ENCODE measurements around the gene AKAP7. TPM values are rescaled to one million over a fixed set of nuclear protein-coding genes. Genes with fewer than 3 reads are reported as not detected.
"Not testable (repeated sequence)": the region's sequence is repeated elsewhere in the genome, so short reads cannot be mapped to it uniquely, and the experiment has no call there.

The AKAP7 gene
- 2.0 and 2.4 TPM in 2 replicates for total RNA-seq

DNA sequence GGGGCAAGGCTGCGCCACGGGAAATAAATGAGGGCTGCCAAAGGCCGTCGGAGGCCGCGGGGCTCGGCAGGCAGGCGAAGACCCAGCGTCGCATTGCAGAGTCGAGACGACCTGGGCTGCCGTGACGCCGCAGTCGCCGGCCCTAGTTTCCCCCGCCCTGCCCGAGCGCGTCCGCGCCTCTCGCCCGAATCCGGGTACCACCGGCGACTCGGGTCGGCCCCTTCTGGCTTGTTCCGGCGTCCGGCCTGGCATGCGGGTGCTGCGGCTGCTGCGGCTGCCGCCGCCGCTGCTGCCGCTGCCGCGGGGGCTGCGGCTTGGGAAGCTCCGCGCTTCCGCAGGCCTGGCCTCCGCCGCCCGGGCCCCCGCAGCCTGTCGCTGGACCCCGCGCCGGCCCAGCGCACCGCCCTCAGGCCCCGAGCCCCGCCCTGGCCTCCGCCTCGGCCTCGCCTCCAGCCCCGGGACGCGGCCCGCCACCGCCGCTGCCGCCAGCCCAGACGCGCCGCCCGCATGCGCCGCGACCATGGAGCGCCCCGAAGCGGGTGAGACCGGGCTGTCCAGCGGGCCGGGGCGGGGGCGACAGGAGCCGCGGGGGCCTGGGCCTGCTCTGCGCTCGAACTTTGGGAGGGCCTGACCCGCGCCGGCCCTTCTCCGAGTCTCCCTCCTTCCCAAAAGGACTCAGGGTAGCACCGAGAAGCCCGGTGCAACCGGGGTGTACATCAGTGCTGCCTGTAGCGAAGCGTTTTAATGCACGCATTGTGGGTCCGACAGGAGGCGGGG, at the start of gene AKAP7:
Gene AKAP7 (plus strand): TSS at position 224 of the 777 bp plus-strand sequence. CDS start 297 bp downstream, at position 521.
- DNase-seq (ENCODE audit: low read depth in 2 of 2): peak; percentile 64 to 75

GRCh38 chr6:131090339-131090738, 44.9 kb upstream of the AKAP7 start:
- DNase-seq (ENCODE audit: low read depth in 2 of 2): not testable (repeated sequence)

- DNase-seq (ENCODE audit: low read depth in 2 of 2): not testable (repeated sequence)
Measured at GRCh38 chr6:131091944-131092343, 43.3 kb upstream of the AKAP7 start.

DNA sequence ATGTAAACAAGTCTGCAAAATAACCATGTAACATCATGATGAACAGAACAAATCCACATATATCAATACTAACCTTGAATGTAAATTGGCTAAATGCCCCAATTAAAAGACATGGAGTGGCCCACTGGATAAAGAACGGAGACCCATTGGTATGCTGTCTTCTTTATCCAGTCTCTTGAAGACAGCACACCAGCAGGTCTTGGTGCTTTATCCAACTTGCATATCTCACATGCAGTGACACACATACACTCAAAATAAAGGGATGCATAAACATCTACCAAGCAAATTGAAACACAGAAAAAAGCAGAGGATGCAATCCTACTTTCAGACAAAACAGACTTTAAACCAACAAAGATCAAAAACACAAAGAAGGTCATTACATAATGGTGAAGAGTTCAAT, 41.9 kb upstream of the AKAP7 start:
- DNase-seq (ENCODE audit: low read depth in 2 of 2): no peak

DNA sequence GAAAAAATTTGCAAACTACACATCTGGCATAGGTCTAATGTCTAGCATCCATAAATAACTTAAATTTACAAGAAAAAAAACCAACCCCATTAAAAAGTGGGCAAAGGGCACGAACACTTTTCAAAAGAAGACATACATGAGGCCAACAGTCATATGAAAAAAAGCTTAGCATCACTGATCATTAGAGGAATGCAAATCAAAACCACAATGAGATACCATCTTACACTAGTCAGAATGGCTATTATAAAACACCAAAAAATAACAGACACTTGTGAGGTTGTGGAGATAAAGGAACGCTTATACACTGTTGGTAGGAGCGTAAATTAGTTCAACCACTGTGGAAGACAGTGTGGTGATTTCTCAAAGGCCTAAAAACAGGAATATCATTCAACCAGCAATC, 38.5 kb upstream of the AKAP7 start:
- no peak for DNase-seq (ENCODE audit: low read depth in 2 of 2)

DNA sequence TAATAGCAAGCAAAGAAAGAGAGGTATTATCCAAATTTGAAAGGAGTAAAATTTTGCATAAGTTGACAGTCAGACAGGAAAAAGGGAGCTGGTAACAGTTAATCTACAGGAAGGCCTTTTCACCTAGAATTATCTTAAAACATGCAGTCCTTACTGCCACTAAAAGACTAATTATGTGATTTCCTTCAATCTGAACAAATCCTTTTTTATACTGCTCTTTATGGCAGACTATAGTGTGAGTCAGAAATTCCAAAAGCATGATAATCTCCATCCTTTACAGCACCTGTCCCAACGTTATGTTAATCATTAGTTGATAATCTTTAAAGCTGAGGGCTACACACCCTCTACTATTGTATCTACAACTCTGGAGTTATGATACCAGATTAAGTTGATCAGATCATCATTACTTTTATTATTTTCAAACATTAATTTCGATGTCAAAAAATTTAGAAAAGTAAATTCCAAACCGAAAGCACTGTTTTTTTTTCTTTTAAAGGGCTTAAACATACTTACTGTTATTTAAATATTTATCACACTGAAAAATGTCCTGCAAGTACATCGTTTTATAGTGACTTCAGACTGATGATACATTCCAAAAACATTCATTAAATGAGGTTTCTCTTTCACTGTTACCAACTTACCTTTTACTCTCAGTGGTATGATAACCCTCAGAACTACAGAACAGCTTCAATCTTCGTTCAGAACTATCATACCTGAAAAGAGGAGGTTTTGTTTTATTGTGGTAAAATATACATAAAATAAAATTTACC, 33.2 kb upstream of the AKAP7 start:
- DNase-seq (ENCODE audit: low read depth in 2 of 2): peak in 1 of 2 donors; percentile 28

GRCh38 chr6:131103296-131103695, 32.0 kb upstream of the AKAP7 start:
- no peak for DNase-seq (ENCODE audit: low read depth in 2 of 2)

DNA sequence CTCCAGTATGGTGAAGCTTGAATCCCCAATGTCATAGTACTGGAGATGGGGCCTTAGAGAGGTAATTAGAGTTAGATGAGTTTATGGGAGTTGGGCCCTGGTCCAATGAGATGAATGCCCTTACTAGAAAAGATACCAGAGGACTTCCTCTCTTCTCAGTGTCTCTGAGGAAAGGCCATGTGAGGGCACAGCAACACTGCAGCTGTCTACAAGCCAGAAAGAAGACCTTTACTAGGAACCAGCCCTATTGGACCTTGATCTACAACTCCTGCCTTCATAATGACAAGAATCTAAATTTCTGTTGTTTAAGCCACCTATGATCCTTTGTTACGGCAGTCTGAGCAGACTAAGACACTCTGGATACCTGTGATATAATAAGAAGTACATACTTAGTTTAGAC, 31.4 kb upstream of the AKAP7 start:
- no peak for DNase-seq (ENCODE audit: low read depth in 2 of 2)

GRCh38 chr6:131107151-131107550, 28.1 kb upstream of the AKAP7 start:
- peak in 1 of 2 donors; percentile 36 for DNase-seq (ENCODE audit: low read depth in 2 of 2)

DNA sequence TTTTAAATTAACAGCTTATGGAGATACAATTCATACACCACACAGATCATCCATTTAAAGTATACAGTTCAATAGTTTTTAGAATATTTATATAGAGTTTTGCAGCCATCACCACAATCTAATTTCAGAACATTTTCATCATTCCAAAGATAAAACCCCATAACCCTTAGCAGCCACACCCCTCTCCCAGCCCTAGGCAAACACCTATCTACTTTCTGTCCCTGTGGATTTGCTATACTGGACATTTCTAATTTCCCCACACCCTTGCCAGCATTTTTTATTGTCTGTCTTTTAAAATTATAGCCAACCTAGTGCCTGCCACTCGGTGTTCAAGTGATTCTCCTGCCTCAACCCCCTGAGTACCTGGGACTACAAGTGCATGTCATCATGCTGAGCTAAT, 23.0 kb upstream of the AKAP7 start:
- DNase-seq (ENCODE audit: low read depth in 2 of 2): no peak

DNA sequence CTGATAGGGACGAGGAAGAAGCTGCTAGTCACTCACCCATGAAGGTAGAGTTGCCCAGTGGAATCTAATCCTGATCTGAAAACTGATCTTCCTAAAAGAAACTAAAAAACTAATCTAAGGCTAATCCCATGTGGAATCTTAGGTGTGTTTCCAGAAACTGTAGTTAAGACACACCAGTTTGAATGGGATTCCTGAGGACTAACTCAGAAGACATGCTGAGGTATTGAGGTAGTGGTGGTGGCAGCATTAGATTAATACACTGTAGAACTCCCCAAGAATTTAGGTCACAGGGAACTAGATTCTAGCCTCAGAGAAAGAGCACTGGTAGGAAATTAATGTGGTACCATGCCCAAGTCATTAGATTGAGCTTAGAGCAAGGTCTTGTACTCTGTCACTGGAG, 19.6 kb upstream of the AKAP7 start:
- no peak for DNase-seq (ENCODE audit: low read depth in 2 of 2)

GRCh38 chr6:131116321-131116720, 18.9 kb upstream of the AKAP7 start:
- DNase-seq (ENCODE audit: low read depth in 2 of 2): no peak

DNA sequence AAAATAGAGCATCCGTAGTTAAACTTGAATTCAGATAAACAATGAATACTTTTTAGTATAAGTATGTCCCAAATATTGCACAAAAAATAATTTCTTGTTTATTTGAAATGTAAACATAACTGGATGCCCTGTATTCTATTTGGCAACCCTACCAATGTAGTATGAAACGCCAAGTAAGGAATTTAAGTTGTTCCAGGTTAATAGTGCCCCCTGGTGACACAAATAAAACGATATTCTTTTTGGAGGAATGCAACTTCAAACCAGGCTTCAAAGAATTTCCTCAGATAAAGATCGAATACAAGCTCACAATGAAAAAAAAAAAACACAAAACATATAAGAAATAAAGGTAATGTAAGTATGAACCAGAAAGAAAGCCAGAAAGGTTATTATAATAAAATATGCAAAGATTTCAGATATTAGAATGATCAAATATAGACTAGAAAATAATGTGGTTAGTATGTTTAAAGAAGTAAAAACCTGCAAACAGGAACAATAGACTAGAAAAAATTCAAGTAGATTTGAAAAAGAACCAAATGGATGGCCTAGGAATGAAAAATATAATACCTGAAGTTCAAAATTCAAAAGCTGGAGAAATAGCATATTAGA, 18.4 kb upstream of the AKAP7 start:
- peak; percentile 66 to 78 for DNase-seq (ENCODE audit: low read depth in 2 of 2)

DNA sequence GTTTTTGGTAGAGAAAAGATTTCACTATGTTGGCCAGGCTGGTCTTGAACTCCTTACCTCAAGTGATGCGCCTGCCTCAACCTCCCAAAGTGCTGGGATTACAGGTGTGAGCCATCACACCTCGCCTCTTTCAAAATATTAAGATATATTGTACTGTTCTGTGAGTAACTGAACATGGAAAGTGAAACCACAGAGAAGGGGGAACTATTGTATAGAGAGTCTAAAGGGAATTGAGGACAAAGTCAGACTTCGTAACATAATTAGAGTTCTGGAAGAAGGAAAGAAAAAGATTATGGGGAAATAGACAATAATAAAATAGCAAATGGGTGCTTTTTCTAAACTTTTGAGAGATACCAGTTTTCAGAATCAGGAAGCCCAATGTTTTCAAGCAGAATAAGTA, 17.4 kb upstream of the AKAP7 start:
- DNase-seq (ENCODE audit: low read depth in 2 of 2): no peak

DNA sequence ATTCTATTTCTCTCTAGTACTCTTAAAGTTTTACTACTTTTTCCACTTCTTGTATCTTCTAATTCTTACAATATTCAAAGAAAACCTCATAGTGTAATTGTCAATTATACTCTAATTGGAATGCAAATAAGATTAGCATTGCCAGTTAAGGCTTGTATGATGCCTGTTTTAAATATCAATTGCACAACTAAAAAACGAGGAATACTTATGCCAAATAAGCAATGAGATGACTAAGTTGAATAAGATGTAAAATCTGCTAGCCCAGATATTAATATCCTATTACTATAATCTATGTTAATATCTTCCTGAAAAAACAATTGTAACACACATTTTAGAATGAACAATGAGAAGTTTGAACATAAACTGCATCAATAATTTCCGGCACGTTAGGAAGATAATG, 13.3 kb upstream of the AKAP7 start:
- no peak for DNase-seq (ENCODE audit: low read depth in 2 of 2)

GRCh38 chr6:131122516-131122915, 12.8 kb upstream of the AKAP7 start:
- no peak for DNase-seq (ENCODE audit: low read depth in 2 of 2)

DNA sequence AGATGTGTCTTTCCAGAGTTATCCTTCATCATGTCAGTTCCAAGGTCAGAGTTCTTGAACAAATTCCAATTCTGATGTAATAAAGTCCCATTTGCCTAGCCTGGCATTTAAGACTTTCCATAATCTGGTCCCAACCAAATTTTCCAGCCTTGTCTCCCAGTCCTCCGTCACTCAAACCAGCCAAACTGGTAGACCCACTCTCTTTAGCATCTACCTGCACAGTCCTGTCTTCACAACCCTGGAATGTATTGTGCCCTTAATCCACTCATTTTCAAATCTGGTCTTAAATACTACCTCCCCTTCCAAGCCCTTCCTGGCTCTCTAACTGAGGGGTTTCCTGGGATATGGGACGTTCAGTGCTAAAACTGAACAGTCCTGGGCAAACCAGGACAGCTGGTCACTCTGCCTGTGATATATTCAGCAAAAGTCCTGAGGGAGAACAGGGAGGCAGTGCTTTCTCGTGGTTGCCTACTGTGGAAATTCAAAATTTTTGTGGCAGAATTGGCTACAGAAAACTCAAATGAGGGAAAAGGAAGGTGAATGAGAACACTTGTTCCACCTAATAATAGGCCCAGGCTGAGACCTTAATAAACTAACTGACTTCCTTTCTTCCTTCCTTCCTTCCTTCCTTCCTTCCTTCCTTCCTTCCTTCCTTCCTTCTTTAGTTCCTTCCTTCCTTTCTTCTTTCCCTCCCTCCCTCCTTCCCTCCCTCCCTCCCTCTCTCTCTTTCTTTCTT, 10.8 kb upstream of the AKAP7 start:
- DNase-seq (ENCODE audit: low read depth in 2 of 2): no peak

DNA sequence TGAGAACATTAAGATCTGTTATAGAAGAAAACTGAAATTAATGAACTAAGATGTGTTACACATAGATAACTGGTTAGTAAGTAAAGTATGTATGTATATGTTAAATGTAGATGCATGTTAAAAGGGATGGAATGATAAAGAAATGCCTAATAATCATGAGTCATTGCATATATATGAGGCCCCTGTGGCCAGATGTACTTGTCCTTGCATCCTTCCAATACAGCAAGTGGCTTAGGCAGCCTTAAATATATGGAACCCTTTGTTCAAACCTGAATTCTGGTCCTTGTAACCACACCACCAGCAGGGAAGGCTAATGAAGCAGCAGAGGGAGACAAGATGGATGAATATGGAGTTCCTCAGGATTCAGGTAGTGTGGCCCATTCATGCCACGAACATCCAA, 9.8 kb upstream of the AKAP7 start:
- DNase-seq (ENCODE audit: low read depth in 2 of 2): no peak

- DNase-seq (ENCODE audit: low read depth in 2 of 2): no peak
Measured at GRCh38 chr6:131129689-131130553, 5.3 kb upstream of the AKAP7 start.

DNA sequence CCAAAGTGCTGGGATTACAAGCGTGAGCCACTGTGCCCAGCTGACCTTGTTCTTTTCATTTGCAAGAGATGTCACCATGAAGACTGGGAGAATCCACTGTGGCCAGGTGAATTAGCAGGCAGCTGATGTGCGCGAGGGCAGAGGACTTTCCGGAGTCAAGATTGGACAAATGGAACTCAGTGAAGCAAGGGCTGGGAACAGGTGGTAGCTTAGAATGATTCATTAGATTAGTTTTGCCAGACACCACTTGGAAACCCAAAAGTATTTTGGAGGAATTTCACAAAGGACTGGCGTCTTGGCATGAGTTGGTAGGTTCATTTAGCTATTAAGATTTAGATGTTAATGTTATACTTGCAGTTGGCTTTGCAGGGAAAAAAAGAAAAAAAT, 4.7 kb upstream of the AKAP7 start:
- no peak for DNase-seq (ENCODE audit: low read depth in 2 of 2)

DNA sequence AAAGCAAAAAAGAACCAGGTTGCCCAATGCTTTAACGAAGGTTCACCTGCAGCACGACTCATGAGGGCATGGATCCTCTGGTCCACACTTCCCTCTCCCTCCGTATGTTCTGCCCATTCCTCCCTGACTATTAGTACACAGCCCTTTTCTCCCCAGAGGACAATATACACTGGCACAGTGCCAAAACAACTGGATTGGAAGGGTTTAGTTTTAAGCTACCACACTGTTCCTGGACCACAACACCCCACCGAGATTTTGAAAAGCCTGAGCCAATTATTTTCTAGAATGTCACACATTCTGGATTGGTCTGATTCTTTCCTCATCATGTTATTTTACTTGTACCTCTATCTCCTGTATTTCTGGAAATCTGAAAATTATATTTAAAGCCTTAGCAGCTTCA, 2.9 kb upstream of the AKAP7 start:
- DNase-seq (ENCODE audit: low read depth in 2 of 2): no peak

Measured in lung microvascular endothelial cell (primary cell).